Measurements from ENCODE around the gene KRIT1.
"Not testable (repeated sequence)": the region's sequence is repeated elsewhere in the genome, so short reads cannot be mapped to it uniquely, and the experiment has no call there.

The KRIT1 gene

DNA sequence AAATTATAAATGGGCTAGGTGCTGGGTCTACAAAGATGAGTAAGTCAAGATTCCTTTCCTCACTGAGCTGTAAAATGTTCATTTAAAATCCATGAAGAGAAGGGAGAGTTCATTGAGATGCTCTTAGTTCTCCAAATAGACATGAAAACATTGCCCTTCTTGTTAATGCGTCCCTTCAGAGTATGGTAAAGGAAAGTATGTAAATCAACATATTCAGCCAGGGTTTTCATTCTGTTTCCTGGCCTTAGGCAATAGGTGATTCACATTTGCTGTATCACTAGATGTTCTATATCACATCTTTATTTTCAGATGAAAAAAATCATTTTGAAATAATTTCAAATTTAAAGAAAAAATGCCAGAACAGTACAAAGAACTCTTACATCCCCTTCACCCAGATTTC, 5.5 kb upstream of the KRIT1 start:
- DNase-seq (ENCODE audit: extremely low spot score, insufficient read length, low read depth) (no peak), FAIRE-seq (no peak)

DNA sequence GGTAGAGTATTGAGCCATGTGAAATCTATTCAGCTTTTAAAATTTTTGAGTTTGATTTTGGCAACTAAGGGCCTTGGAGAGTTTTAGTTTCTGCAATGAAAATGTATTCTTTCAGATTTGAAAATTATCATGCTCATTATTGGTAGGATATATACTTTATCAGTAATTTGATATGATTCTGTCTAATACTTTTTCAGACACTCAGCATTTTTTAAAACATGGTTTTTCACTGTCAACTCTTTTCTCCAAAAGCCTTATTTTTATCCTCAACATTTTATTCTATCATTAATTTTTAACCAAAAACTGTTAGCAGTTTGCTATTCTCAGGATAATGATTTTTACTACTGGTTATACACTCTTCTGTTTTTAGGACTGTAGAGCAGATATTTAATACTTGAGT, 4.9 kb upstream of the KRIT1 start:
- FAIRE-seq, result no peak
- DNase-seq (ENCODE audit: extremely low spot score, insufficient read length, low read depth), result no peak

GRCh38 chr7:92246360-92247101, 817 bp upstream of the KRIT1 start:
- FAIRE-seq, result peak; percentile 48
- DNase-seq (ENCODE audit: extremely low spot score, insufficient read length, low read depth), result peak; percentile 5

DNA sequence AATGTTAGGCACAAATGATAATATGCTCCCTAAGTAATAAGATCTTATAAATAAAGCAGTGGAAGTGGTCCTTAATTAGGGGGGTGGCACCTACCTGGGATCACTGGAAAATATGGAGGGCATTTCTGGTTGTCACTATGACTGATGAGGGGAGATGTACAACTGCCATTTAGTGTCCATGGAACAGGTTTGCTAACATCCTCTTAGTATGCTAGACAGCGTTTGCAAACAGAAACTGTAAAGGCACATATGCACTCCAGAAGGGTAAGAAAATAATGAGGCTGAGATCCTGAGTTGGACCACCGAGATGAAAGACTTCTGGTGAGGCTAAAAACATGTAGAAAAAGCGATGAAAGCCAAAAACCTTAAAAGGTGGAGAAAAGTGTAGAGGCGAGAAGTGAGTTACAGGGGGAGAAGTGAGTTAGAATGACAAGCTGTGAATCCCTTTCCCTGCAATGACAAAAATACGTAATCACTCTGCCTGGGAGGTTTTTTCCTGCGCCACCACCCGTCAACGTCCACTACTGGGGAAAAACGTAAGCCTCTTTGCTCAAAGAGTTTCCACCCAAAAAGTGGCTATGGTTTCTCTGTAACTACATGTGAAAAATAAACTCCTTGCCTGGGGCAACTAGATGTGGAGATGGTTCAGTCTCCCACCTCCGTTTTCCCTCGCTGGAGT, 767 bp downstream of the KRIT1 start:
- DNase-seq (ENCODE audit: extremely low spot score, insufficient read length, low read depth) (no peak), FAIRE-seq (peak; percentile 60)

DNA sequence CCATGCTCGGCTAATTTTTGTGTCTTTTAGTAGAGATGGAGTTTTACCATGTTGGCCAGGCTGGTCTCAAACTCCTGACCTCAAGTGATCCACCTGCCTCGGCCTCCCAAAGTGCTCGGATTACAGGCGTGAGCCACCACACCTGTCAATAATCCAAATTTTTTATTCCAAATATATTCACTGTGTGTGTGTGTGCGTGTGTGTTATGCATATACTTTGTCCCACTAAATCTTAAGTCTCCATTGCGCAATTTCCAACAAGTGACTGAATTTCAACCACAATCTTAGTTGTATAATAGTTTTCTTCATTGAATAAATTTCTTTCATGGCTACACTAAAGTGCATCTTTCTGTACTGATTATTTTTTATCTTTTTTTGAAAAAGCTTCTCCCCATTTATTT, 2.7 kb downstream of the KRIT1 start:
- DNase-seq (ENCODE audit: extremely low spot score, insufficient read length, low read depth), result no peak
- no peak for FAIRE-seq

DNA sequence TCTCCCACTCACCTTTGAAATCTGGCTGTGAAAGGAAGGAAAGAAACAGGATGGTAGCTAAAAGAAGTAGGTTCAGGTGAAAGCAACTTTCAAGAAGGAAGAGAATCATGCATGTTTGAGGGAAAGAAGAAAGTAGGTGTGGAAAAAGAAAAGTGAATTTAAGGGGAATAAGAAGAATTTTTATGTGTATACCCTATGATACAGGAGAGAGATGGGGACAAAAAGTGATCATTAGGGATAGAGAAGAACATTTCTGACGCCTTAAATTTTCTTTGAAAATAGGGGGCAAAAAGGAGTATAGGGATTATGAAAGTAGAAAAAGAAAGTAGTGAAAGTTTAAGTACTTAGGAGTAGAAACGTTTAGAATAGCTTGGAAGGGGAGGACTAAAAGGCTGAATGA, 15.2 kb downstream of the KRIT1 start:
- FAIRE-seq, result no peak

GRCh38 chr7:92228742-92229141, 17.0 kb downstream of the KRIT1 start:
- FAIRE-seq, result no peak
- DNase-seq (ENCODE audit: extremely low spot score, insufficient read length, low read depth), result no peak

More for the DNA sequence above, 15.2 kb downstream of the KRIT1 start:
- no peak for DNase-seq (ENCODE audit: extremely low spot score, insufficient read length, low read depth)

GRCh38 chr7:92228100-92228499, 17.6 kb downstream of the KRIT1 start:
- no peak for DNase-seq (ENCODE audit: extremely low spot score, insufficient read length, low read depth)
- no peak for FAIRE-seq

GRCh38 chr7:92226981-92227380, 18.7 kb downstream of the KRIT1 start:
- FAIRE-seq (no peak), DNase-seq (ENCODE audit: extremely low spot score, insufficient read length, low read depth) (no peak)

- no peak for FAIRE-seq
- no peak for DNase-seq (ENCODE audit: extremely low spot score, insufficient read length, low read depth)
Measured at GRCh38 chr7:92221766-92222165, 23.9 kb downstream of the KRIT1 start.

- DNase-seq (ENCODE audit: extremely low spot score, insufficient read length, low read depth) (no peak), FAIRE-seq (no peak)
Measured at GRCh38 chr7:92206672-92207071, 39.0 kb downstream of the KRIT1 start.

DNA sequence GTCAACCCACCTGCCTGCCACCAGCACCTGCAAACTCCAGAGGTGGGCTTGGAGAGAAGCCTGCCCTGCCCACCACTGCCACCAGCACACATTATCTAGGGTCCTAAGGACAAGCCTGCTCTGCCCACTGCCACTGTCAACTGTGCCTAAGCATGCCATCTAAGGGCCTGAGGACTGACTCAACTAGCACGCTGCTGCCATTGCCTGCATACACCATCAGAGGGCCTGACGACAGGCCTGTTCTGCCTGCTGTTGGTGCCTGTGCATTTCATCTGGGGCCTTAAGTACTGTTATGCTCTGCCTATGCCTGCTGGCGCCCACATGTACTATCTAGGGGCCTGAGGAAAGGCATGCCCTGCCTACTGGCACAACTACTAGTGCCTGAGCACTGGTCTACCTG, 39.7 kb downstream of the KRIT1 start:
- FAIRE-seq (no peak), DNase-seq (ENCODE audit: extremely low spot score, insufficient read length, low read depth) (no peak)

DNA sequence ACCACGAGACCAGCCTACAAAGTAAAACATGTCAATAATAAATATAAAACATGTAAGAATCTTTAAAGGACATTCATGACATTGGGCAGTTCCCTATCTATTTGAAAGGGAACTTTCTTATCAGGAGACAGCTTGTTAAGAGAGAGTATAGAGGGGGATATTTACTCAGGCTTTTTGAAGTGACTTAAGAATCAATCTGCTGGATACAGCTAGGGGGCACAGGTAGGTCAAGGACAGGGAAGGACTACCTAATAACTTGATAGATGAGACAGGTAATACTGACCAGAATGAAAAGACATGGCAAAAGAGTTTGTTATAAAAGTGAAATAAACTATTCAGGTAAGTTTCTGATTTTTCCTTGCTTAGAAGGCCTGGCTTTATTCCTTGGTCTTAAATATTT, 44.9 kb downstream of the KRIT1 start:
- DNase-seq (ENCODE audit: extremely low spot score, insufficient read length, low read depth) (no peak), FAIRE-seq (no peak)

- no peak for DNase-seq (ENCODE audit: extremely low spot score, insufficient read length, low read depth)
- FAIRE-seq, result no peak
Measured at GRCh38 chr7:92192326-92192725, 53.4 kb downstream of the KRIT1 start.

GRCh38 chr7:92189246-92189645, 56.5 kb downstream of the KRIT1 start:
- DNase-seq (ENCODE audit: extremely low spot score, insufficient read length, low read depth); FAIRE-seq: not testable (repeated sequence)

GRCh38 chr7:92184294-92184693, 61.4 kb downstream of the KRIT1 start:
- FAIRE-seq; DNase-seq (ENCODE audit: extremely low spot score, insufficient read length, low read depth): not testable (repeated sequence)

- FAIRE-seq (peak; percentile 90), DNase-seq (ENCODE audit: extremely low spot score, insufficient read length, low read depth) (peak; percentile 80)
Measured at GRCh38 chr7:92178928-92179924, 66.5 kb downstream of the KRIT1 start, which contains the start of gene LRRD1. Gene LRRD1 (minus strand): TSS chr7:92179142. CDS start chr7:92165202, 13,940 bp downstream.

DNA sequence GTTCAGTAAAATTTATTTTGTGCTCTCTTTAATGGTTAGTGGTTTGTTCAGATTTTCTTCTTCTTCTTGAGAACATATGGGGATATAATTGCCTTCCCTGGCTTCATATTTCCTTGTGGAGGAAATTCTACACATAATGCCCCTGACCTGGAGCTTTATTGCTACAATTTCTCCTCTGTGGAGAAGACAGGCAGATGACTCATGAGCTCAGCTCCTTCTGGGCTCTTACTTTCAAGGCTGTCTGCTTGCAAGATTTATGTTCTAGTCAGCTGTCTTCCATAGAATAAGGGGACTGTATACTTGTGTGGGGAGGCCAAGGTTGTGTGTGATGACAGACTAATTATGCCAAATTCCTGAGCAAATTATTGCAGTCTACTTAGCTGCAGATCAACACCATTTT, 68.4 kb downstream of the KRIT1 start:
- DNase-seq (ENCODE audit: extremely low spot score, insufficient read length, low read depth) (no peak), FAIRE-seq (no peak)

DNA sequence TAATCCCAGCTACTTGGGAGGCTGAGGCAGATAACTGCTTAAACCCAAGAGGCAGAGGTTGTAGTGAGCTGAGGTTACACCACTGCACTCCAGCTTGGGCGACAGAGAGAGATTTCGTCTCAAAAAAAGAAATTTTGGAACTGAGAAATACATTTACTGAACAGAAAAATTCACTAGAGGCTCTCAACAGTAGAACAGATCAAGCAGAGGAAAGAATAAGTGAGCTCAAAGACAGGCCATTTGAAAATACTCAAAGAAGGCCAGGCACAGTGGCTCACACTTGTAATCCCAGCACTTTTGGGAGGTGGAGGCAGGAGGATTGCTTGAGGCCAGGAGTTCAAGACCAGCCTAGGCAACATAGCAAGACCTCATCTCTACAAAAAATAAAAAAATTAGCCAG, 76.2 kb downstream of the KRIT1 start:
- DNase-seq (ENCODE audit: extremely low spot score, insufficient read length, low read depth); FAIRE-seq: not testable (repeated sequence)

GRCh38 chr7:92161271-92161670, 84.4 kb downstream of the KRIT1 start:
- DNase-seq (ENCODE audit: extremely low spot score, insufficient read length, low read depth) (no peak), FAIRE-seq (no peak)
